AG04449 (cell line): ENCODE data around the gene DLX4.

Source experiments
- CTCF ChIA-PET: fragments of 350-600 bp; formaldehyde crosslinking; extraction: SDS; loops from one replicate; lab custom pipeline; 2021; ENCODE audit warnings: antibody characterized with exemption; lab: Yijun Ruan, JAX
- POLR2A ChIA-PET: fragments of 400-600, 350-600 bp; formaldehyde crosslinking; extraction: SDS; loops from one replicate; lab custom pipeline; 2020; ENCODE audit warnings: antibody characterized with exemption, inconsistent platforms; lab: Yijun Ruan, JAX
- DNase-seq: peaks from one replicate; pipeline ENCODE4 v3.0.0-alpha.2; 2010; ENCODE audit warnings: low read depth, low spot score
- H3K4me3 ChIP-seq: 2 replicates; pipeline ENCODE4 v1.5.1; 2011; ENCODE audit warnings: low read depth, mild to moderate bottlenecking, control low read depth, low read length
- CTCF ChIP-seq: IDR thresholded peaks from one replicate; pipeline ENCODE4 v1.5.1; 2011; ENCODE audit warnings: mild to moderate bottlenecking, moderate library complexity, low read length, control low read depth, inconsistent platforms; ENCODE audit not compliant: insufficient read depth; ENCODE audit errors: missing control alignments

DLX4 gene

GRCh38 chr17:49926886-49927285 lies 42.1 kb upstream of the DLX4 start:
- CTCF ChIA-PET: interaction anchor here (1.4 to 3.2 kb wide), 4 partner anchors 25 to 70 kb away, joined by 3 to 26 read pairs (median 7); partner anchors contain the start of gene DLX3

DNA sequence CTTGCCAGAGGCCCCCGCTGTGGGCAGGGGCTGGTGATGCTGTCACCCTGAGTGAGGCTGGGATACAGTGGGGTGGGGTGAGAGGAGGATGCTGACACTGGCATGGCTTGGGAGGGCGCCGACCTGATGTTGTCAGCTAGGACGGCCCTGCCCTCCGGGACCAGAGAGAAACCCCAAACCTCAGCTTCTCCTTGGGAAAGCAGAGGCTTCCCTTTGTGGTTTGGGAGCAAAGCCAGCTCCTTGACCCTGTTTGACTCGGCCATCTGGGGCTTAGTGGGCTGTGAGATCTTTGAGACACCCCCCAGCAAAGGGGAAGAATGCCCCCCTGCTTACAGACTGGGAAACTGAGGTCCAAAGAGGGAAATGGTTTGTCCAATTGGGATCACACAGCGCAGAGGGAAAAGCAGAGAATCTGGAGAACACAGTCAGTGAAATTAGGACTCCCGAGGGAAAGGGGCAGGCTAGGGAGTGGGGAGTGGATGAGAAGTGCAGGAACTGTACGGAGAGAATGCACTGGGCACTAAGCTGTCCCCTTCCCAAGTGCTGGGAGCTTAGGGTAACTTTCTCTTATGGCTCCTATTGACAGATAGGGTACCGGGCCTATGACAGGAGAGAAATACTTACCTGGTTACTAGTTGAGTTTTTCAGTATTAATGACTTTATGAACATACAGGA lies 40.7 kb upstream of the DLX4 start:
- no peak for TF ChIP-seq CTCF
- POLR2A ChIA-PET: no interaction called here
- no peak overlapping the region for H3K4me3 ChIP-seq
- no peak for DNase-seq
- CTCF ChIA-PET: interaction anchor here (2.3 to 3.2 kb wide), 2 partner anchors 24 to 69 kb away, joined by 11 to 26 read pairs; no protein-coding TSS in a partner anchor

More at GRCh38 chr17:49926886-49927285, 42.1 kb upstream of the DLX4 start:
- TF ChIP-seq CTCF: no peak
- POLR2A ChIA-PET: no interaction called here
- H3K4me3 ChIP-seq: no peak overlapping the region
- DNase-seq: no peak

GRCh38 chr17:49928837-49929475 lies 40.0 kb upstream of the DLX4 start:
- DNase-seq: no peak
- CTCF ChIA-PET: interaction anchor here (2.3 kb wide), 1 partner anchor 23 kb away, joined by 11 read pairs; no protein-coding TSS in a partner anchor

GRCh38 chr17:49930880-49931279 lies 38.1 kb upstream of the DLX4 start:
- CTCF ChIA-PET: interaction anchor here (1.2 kb wide), 1 partner anchor 66 kb away, joined by 3 read pairs; no protein-coding TSS in a partner anchor
- no peak overlapping the region for H3K4me3 ChIP-seq
- no peak for TF ChIP-seq CTCF
- DNase-seq: no peak
- POLR2A ChIA-PET: no interaction called here

More at GRCh38 chr17:49928837-49929475, 40.0 kb upstream of the DLX4 start:
- no peak for TF ChIP-seq CTCF
- H3K4me3 ChIP-seq: no peak overlapping the region
- POLR2A ChIA-PET: no interaction called here

DNA sequence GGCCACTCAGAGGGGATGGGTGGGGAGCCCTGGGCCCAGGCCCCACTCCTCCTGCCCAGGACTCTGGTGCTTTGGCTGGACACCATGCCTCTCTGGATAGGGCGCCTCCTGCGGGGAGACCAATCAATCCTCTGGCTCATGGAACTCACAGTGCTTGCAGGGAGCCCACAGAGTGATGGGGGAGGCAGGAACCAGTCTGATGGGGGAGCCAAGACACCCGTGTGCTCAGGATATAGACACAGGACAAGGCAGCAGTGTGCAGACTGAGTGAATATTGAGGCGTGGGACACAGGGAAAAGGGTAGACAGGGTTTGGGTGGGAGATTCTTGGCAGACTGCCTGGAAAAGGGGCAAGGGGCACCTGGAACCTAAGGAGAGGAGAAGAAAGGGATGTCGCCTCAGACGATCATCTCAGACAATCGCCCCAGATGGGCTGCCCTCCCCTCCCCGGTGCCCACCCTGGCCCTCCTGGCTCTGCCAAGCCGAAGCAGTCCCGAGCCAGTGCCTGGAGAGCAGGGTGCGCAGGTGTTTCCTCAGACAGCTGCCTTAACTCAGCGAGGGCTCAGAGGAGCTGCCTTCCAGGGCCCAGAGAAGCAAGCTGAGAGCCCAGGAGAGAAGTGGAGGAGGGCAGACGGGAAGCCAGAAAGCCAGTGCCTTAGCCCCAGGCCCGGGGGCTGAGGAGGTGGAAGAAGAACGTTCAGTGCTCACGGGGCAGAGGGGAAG lies 37.4 kb upstream of the DLX4 start:
- no peak overlapping the region for H3K4me3 ChIP-seq
- ChIA-PET CTCF (no interaction called here), POLR2A (no interaction called here)
- no peak for TF ChIP-seq CTCF
- DNase-seq: no peak
